Endometrium (tissue), 2 donors: Measurements from ENCODE around the gene CD101.

Experiments used
- FAIRE-seq: peaks from 2 replicates; lab custom pipeline; 2012; peaks lifted over from hg19 to GRCh38; lab: Jason Lieb, UNC
- donor health status: control.
- donor health status: control.

The CD101 gene

DNA sequence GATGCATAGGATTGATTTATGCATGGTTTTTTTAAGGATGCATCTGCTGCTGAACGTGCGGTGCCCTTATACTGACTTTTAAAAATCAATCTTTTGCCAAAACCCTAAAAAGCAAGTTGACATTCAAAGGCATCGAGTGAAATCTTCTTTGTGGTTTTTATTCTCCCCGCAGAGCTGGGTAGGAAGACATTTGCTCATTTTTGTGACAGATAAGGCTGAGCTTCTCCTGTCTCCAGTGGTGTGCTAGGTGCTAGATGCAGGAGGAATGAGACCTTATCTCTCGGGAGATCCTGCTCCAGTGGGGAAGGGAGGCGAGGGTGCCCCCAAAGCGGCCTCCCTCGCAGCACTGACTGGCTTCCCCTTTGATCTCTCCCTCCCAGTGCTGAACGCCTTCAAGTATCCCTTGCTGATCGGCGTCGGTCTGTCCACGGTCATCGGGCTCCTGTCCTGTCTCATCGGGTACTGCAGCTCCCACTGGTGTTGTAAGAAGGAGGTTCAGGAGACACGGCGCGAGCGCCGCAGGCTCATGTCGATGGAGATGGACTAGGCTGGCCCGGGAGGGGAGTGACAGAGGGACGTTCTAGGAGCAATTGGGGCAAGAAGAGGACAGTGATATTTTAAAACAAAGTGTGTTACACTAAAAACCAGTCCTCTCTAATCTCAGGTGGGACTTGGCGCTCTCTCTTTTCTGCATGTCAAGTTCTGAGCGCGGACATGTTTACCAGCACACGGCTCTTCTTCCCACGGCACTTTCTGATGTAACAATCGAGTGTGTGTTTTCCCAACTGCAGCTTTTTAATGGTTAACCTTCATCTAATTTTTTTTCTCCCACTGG, 14.9 kb upstream of the CD101 start:
- no peak for FAIRE-seq

GRCh38 chr1:116987256-116987555, 14.4 kb upstream of the CD101 start:
- no peak for FAIRE-seq

GRCh38 chr1:116988248-116988647, 13.3 kb upstream of the CD101 start:
- no peak for FAIRE-seq

GRCh38 chr1:116988908-116989307, 12.7 kb upstream of the CD101 start:
- FAIRE-seq = no peak

- no peak for FAIRE-seq
These were observed 11.7 kb upstream of the CD101 start for GRCh38 chr1:116989835-116990234.

GRCh38 chr1:116990612-116991151, 10.9 kb upstream of the CD101 start:
- FAIRE-seq = no peak

- no peak for FAIRE-seq
These were observed 10.3 kb upstream of the CD101 start for GRCh38 chr1:116991171-116991845.

DNA sequence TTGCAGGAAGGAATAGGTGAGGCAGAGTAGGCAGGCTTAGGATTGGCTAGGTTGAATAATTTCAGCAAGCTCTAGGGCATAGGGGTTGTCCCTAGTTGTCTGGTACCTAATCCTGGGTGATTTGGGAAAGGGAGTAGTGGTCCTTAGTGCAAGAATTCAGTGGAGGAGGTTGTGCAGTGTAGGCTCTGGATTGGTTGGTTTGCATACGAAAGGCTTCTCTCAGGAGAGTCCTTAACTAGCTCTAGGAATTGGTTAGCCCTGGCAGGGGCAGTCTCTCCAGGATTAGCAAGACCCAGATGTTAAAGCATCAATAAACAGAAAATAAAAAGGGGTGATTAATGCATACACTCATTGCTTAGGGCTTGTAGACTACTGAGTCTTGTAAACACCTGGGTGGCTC, 9.6 kb upstream of the CD101 start:
- FAIRE-seq = no peak

DNA sequence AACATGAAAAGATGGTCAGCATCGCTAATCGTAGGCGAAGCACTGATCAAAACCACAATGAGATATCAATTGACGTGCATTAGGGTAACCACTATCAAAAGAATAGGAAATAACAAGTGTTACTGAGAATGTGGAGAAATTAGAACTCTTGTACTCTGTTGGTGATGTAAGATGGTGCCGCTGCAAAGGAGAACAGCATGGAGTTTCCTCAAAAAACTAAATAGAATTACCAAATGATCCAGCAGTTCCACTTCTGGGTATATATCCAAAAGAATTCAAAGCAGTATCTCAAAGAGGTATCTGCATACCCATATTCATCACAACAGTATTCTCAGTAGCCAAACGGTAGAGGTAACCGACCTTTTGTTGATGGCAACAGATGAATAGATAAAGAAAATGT, 8.3 kb upstream of the CD101 start:
- FAIRE-seq = no peak

GRCh38 chr1:116994411-116994810, 7.1 kb upstream of the CD101 start:
- FAIRE-seq = no peak

DNA sequence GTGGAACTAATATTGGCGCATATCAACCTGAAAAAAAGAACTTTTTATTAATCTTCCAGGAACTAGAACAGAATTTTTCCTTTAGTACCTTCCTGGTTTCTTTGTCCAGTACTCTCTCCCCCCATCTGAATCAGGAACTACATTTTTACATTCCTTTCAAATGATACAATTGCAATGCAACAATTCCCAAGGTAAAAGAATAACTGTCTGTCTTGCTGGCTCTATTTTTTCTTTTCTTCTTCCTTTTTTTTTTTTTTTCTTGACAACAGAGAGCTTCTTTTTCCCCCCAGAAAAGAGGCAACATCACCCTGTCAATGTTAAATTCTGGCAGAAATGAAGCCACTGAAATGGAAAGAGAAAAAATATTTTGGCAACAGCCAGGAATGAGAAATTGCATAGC, 4.5 kb upstream of the CD101 start:
- no peak for FAIRE-seq

- FAIRE-seq = no peak
These were observed 3.9 kb upstream of the CD101 start for GRCh38 chr1:116997636-116998035.

- no peak for FAIRE-seq
These were observed 2.0 kb upstream of the CD101 start for GRCh38 chr1:116999596-116999995.

GRCh38 chr1:117000142-117000541, 1.4 kb upstream of the CD101 start:
- no peak for FAIRE-seq

- no peak for FAIRE-seq
These were observed 1.8 kb downstream of the CD101 start for GRCh38 chr1:117003223-117003875.

GRCh38 chr1:117007719-117008013, 6.1 kb downstream of the CD101 start:
- FAIRE-seq = no peak

- FAIRE-seq = no peak
These were observed 7.1 kb downstream of the CD101 start for GRCh38 chr1:117008656-117009055.

- no peak for FAIRE-seq
These were observed 7.6 kb downstream of the CD101 start for GRCh38 chr1:117009132-117009531.

- FAIRE-seq = no peak
These were observed 8.9 kb downstream of the CD101 start for GRCh38 chr1:117010310-117010969.

DNA sequence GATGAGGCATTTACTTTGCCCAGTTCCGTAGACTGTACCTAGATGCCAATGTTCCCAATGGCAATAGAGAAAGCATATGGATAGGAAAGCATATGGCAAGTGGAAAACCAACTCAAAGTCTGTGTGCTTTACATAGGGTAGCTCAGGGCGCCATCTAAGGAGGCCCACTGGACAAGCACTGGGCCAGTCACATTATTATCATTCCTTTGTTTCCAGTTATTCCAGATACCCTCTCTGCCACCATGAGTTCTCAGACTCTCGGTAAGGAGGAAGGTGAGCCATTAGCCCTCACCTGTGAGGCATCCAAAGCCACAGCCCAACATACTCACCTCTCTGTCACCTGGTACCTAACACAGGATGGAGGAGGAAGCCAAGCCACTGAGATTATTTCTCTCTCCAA, 9.8 kb downstream of the CD101 start:
- no peak for FAIRE-seq

DNA sequence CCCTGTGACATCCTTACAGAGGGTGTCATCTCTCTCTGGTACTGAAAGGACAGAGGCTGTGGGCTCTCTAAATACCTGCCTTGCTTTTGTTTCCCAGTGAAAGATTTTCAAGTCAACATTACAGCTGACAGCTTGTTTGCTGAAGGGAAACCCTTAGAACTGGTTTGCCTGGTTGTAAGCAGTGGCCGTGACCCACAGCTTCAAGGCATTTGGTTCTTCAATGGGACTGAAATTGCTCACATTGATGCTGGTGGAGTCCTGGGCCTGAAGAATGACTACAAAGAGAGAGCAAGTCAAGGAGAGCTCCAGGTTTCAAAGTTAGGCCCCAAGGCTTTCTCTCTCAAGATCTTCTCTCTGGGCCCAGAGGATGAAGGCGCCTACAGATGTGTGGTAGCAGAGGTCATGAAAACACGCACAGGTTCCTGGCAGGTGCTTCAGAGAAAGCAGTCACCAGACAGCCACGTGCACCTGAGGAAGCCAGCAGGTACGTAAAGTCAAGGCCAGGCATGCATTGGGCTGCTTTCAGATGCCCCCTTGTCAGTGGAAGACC, 11.8 kb downstream of the CD101 start:
- FAIRE-seq = no peak

DNA sequence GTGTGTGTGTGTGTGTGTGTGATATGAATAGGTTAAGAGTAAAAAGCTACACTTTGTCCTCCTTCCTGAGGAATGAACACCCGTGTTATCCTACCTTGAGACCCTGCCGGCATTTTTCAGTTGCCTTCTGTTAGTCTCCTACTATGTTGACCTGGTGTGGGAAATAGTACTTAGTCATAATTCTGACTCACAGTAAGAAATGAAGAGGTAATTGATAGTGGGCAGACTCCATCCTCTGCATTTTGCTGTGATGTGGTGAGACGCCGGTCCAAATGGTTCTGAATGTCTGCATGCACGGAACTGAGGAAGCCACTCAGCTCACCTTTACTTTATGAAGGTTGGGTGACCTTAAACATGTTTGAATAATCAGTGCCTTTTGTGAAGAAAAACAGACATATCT, 12.6 kb downstream of the CD101 start:
- no peak for FAIRE-seq

GRCh38 chr1:117015724-117016123, 14.2 kb downstream of the CD101 start:
- FAIRE-seq = no peak
